GM19023 (cell line): ENCODE data around the gene ARNT2.

Source experiments
- ATAC-seq: cut with Tn5 transposase; IDR thresholded peaks from one replicate; pipeline ENCODE4 v1.9.1; 2021; ENCODE audit warnings: mild to moderate bottlenecking, moderate library complexity; ENCODE audit not compliant: unreplicated experiment

The ARNT2 gene

DNA sequence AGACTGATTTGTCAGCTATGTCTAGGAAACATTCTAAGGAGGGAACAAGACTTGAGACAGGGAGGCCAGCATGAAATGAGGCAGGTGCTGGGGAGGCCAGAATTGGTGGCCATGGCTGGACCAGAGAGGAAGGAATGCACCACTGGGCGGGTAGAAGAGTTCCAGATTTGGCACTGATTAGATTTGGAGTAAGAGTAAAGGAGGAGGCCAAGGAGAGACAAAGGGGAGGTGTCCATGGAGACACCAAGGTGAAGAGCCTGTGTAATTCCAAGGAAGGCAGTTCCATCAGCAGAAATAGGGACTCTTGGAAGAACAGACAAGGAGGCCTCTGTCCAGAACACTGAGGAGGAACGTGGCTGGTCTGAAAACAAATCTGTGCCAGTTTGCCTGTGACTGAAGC, 1.8 kb downstream of the ARNT2 start:
- ATAC-seq: no peak

DNA sequence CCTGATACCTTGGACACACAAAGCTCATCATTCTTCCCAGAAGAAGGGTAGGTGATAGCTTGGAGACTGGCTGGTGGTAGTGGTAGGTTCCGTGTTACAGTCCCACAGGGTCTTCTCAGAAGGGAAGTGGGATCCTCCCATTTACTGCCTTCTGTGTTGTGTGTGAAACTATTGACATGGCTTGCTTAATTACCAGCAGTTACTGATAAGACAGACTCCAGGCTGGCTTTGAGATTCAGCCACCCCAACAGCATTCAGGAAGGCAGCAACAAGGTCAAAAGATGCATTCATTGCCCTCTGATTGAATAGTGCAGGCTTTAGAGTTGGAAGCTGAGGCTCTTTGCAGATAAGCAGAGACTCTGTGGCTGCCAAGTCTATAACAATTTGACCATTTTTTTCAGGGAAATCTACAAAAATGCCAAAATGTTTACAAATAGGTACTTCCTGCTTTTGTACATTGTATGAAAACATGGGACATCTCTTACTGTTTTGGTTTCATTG, 7.7 kb downstream of the ARNT2 start:
- ATAC-seq: no peak

DNA sequence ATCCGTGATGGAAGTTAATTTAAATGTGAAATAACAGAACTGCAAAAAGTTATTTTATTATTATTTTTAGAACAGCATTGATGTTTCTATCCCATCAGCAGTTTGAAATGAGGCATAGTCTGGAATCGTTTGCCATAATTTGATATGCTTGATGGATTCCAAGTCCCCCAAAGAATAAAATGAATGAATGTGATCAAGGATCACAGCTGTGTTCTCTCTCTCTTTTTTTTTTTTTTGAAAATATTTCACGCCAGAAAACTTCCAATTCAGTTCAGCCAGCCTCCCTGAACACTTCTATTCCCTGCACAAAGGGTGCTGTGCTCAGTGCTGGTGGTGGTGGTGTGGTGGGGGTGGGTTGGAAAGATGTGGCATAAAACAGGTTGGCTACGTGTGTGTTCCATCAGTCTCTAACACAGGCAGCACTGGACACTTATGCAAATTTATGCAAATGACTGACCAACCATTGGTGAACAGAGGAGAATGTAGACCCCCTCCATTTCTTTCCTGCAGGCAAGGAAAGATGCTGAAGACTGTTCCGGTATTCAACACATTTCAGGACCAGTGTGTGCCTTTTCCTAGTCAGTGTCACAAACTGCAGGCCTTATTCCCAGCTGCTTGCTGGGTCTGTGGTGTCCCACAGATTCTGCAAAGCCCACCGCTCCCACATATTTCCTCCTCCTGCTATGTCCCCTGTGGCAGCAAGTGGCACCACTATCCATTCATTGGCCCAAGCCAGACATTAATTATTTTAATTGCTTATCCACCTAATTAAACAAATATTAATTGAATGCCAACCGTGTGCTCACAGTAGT, 10.6 kb downstream of the ARNT2 start:
- ATAC-seq: no peak

DNA sequence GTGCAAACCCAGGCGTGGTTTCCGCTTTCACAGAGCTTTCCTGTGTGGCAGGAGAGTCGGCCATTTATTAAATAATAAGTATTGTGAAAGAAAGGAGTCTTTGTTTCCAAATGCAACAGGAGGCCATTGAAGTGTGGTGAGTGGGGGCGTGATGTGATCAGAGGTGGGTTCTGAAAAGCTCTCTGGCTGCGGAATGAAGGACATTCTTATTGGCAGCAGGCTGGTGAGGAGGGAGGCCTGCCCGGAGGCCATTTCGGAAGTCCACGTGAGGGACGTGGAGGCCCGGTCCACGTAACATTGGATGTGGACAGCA, 11.1 kb downstream of the ARNT2 start:
- ATAC-seq: no peak

DNA sequence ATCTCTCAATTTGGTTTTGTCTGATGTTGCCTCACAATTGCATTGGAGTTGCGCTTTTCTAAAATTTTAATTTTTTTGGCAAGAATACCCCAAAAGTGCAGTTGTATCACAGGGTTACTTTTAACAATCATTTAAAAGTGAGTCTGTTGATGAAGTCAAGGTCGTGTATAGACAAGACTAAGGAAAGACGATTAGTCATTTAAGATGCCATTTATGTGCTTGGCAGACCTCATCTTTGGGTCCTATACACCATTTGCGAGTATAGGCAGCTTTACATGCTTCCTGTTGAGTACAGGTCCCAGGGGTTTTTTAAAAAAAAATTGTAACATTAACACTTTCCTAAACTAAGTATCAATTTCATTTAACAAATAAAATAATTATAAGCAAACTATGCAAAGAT, 12.5 kb downstream of the ARNT2 start:
- no peak for ATAC-seq

DNA sequence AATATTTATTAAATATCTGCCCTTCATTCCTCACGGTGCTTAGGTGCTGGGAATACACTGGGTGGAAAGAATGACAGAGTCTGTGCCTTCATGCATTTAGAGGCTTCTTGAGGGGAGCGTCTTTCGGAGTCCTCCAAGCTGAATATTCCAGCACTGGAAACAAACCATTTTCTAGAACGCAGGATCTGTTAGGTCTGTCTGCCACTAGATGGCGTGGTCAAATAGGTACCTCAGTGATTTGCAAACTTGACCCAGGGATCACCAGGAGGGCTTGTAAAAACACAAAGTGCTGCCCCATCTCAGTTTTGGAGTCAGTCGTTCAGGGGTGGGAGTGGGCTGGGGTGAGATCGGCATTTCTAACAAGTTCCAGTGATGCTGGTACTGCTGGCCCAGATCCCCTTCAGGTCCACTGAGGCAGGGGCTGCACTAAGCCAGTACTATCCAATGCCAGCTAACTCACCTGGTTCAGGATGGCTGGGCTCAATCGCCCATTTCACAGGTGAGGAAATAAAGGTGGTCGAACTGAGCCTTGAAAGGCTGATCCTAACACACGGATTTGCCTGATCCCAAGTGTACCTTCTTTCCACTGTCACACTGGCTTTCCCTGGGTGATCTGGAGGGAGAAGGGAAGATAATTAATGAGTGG, 14.8 kb downstream of the ARNT2 start:
- ATAC-seq: no peak

DNA sequence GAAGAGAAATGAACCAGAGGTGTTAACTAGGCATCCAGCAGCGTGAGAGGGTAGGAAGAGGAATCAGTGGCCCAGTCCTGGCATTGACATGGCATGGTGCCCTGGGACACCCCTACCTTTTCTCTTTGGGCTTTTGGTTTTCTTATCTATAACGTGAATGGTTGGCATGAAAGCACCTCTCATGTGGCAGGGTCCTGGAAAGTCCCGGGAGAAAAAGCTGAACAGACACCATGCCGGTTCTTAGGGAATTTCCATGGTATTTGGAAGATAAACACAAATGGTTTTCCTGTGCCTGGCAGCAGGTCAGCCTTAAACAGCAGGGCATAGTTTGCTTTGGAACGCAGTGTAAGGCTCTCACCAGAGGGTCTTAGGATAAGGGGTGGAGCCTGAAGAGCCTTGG, 15.4 kb downstream of the ARNT2 start:
- no peak for ATAC-seq

DNA sequence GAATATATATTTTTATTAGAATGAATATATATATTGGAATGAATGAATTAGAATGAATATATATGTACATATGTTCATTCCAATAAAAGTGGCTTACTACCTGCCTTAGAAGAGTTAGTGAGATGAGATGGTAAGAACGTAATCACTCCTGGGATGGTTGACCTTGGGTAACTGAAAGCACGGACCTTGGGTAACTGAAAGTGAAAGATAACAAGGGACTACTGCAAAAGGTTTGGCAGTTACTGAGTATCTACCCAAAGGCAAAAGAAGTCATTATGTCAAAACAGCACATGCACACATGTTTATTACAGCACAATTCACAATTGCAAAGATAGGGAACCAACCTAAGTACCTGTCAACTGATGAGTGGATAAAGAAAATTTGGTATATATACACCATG, 16.5 kb downstream of the ARNT2 start:
- no peak for ATAC-seq

DNA sequence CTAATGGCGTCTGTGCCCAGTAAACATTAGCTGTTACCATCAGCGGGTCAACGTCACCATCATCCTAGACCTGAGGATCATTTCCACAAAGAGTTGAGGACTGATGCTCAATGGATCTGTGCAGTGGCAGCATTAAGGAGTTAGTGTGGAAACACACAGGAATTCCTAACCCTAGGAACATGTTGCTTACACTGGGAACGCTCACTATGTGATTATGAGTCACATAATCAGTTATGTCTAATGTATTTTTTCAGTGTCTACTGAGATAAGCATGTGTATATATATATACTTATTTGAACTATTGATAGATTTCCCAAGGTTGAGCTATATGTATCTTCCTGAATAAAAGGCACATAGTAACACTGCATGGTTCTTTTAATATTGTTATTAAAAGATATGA, 19.0 kb downstream of the ARNT2 start:
- ATAC-seq: no peak

DNA sequence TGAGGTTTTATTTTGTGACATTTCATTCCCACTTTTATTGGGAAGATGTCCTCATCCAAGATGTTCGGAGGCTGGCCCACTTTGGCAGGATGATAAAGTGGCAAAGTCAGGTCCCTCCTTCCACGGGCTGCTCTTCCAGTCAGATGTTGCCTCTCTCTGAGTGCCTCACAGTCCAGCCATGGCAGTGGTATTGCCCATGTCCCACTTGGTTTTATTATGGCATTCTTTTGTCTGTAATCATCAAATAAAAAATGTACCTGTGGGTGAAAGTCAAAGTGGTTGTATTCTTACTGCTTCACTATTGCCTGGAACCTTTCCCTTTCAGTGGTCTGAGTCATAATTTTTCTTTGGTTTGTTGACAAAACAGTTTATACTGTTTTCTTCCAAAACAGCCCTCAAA, 20.2 kb downstream of the ARNT2 start:
- no peak for ATAC-seq

DNA sequence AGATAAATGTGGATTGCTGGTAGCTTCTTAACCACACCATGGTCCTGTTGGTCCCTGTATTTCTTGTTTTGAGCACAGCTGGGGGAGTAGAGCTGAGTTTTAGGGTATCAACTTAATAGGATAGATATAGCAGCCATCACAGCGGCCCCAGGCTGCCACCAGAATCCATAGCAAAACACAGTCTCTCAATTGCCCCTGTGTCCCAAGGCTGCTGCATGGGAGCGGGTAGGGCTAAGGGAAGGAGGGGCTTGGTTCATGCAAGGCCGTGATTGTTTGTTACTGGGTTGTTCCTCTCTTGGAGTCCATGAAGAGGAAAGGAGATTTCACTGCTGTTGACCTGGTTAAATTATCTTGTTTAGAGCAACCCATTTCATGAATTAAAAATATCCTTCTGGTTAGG, 22.1 kb downstream of the ARNT2 start:
- ATAC-seq: no peak

DNA sequence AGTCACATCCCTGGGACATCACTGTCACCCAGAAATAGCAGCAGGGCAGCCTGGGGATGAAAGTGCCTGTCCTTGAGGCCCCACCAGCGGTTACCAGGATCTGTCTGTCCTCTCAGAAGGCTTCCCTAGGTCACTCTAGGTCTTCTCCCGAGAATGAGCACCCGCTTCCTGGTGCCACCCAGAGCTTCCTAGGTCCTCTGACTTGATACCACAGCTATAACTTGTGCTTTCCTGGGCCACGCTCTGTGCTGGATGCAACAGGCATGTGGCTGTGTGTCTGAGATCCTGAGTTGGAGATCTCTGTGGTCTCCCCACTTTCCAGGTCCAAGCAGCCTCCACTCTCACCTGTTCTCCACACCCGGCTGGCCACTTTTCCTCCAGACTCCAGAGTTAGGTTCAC, 25.8 kb downstream of the ARNT2 start:
- no peak for ATAC-seq

DNA sequence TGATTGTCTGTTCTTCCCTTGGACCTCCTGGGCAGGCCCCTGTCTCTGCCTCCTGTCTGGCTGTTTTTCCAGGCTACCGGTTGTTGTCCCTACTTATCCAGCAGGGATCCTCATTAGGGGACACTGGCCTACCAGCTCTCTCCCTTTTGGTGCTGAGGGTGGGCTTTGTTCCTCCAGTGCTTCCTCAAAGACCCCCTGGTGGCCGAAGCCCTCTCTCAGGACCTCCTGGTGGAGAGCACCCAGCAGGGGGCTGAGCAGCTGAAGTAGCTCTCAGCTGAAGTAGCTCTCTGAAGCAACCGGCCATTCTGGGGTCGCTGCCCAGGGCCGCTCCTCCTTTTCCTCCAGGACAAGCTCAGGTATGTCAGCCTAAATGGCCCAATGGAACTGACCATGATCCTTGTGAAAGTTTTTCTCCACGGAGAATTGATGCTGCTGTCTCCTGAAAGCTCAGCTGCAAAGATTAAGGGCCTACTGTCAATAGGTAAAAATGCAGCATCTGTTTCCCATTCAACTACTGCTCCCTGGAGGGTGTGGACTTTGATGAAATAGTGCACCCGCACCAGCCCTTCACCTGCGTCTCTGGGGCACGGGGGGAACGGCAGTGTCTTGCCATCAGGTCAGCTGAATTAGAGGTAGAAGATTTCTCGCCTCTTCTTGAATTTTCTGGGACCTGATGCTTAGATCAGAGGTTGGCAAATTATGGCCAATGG, 27.6 kb downstream of the ARNT2 start:
- no peak for ATAC-seq

DNA sequence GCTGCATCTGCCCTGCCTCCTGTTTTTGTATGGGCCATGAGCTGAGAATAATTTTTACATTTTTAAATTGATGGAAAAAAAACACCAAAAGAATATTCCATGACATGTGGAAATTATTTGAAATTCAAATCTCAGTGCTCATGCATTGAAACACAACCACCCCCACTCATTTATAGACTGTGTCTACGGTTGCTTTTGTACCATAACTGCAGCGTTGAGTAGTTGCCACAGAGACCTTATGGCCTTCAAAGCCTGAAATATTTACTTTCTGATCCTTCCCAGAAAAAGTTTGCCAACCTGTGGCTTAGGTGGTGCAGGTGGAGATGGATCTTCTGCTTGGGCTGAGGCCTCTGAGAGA, 28.1 kb downstream of the ARNT2 start:
- no peak for ATAC-seq

DNA sequence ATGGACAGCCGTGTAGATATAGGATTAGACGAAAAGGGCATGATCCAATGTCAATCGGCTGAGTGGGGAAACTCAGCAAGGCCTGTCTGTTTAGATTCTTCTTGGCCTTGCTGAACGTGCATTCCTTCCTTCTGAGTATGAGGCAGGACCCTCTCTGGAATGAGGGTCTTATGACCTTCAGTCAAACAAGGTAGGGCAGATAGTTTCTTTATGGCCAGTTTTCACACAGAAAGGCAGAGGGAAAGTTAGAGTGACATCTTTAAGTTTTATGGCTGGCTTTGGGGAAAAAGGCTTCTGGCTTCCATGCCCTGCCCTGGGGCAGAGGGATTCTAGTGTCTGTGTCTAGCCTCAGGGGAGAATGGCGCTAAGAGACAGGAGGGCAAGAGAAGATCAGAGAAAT, 29.7 kb downstream of the ARNT2 start:
- ATAC-seq: no peak

DNA sequence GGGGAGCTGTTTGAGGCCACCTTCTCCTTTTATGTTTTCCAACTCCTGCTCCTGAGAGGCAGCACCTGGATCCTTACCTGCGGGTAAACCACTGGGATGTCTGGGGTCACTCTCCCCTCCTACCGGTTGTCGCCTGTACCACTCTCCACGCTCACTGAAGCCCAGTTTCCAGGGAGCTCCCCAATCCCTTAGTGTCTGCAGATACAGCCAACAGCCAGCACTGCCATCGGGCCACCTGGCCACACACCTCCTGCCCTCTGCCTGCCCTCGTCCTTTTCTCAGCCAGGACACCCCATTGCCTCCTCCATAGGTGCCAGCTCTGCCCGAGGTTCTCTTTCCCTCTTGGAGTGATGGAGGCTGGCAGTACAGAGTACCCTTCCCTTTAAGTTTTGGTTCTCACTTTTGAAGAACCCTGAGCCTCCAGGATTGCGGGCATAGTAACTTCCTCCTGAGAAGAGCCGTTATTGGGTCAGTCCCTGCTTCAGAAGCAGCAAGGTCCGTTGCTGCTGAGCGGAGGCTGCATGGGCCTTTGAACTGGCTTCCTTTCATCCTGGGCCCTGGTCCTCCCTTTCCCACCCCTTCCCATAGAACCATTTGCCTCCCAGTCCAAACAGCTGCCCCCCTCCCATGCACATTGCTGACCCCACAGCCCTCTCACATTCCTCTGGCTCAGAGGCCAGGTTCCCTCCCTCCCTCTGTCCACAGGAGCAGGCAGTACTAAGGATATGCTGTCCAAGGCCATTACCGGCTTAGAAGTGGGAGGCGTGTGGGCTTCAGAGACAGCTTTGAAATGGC, 30.9 kb downstream of the ARNT2 start:
- ATAC-seq: no peak

DNA sequence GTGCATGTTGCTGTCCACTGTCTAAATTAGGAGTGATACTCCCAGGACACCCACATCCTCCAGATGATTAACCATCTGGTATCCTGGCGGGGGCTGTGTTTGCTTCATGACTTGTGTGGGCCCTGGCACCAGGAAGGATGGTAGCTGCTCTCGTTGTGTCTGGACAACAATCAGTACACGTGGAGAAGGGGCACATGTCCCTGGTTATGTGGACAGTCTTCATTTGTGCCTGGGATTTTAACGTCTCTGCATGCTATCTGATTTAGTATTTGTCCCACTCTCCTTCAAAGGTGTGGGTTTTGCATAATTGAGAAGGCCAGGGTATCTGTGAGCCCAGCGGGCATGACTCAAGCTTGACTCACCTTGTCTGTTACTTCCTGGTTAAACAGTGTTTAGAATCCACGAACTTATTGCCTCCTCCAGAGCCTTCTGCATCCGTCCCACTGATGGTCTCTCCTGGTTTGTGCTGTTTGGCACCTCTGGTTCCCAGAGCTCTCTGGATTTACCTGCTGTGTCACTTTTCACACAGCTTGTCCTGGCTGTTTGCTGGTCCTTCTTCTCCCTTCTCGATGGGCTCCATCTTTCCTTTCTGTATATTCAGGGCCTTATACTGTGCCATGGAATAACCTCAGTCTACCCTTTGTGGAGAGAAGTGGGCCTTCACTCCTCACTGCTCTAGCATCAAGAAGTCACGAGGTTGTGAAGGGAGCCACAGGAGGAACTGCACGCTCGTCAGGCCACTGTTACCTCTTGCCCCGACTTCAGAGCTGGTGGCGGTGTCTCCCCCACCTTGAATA, 32.5 kb downstream of the ARNT2 start:
- no peak for ATAC-seq

DNA sequence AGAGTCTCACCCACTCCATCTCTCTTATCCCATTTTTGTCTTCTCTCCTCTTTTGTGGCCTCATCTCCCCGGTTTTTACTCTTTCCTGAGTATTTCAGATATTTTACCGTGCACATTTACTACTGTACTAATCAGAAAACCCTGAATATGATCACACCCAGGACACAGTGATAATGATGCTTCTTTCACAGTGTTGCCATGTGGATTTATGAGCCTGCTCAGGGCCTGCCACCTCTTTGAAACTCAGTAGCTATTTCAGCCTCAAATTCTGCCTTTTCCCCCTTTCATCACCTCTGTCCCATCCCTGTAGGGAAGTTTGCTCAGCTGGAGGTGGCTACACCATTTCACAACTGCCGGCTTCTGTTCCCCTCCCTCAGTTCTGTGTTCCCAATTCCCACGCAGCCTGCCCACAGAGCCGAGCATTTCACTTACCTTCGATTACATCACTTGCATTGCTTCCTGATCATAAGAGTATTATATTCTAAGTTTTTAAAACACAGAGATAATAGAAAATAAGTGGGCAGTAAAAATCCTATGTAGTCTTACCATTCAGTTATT, 33.2 kb downstream of the ARNT2 start:
- ATAC-seq: no peak

DNA sequence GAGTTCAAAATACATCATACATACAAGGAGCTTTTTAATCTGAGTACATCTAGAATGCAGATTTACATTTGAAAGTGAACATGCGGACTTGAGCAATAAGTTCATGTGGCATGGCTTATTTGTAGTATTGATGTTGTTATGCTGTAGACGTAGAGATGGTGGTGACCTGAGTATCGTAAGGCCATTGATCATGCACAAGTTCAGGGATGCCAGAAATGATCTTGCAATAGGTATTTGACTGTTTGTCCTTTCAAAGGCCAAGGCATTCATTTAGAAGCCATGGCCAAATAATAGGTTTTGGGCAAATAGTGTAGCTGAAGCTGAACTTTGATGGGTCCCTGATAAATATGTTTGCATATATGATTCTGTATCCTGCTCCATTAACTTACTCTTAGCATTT, 35.0 kb downstream of the ARNT2 start:
- no peak for ATAC-seq

DNA sequence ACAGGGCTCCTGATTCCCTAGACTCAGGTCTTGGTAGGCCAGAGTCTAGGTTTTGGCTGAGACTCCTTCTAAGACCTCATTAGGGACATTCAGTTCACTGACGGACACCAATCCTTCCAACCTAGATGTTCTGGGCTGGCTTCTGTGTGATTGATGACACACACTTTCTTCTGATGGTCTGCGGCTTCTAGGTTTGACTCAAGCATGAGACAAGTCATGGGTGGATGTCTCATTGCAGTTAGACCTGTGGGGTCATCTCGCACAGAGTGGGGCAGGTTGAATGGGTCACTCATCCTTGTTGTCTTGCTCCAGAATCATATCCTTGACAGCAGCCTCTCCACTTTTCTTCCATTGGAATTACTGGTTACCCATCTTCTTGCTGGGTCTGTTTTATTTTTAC, 35.8 kb downstream of the ARNT2 start:
- ATAC-seq: no peak
